ENCODE data around the gene MDM1.

Gene MDM1

GRCh38 chr12:68319988-68320623, 12.1 kb downstream of the MDM1 start:
- no peak for DNase-seq

- peak; percentile 22 for DNase-seq
These were observed 15.0 kb downstream of the MDM1 start for GRCh38 chr12:68317047-68317667.

- DNase-seq = no peak
These were observed 21.8 kb downstream of the MDM1 start for GRCh38 chr12:68310370-68310769.

GRCh38 chr12:68306564-68306963, 25.6 kb downstream of the MDM1 start:
- DNase-seq = no peak

DNA sequence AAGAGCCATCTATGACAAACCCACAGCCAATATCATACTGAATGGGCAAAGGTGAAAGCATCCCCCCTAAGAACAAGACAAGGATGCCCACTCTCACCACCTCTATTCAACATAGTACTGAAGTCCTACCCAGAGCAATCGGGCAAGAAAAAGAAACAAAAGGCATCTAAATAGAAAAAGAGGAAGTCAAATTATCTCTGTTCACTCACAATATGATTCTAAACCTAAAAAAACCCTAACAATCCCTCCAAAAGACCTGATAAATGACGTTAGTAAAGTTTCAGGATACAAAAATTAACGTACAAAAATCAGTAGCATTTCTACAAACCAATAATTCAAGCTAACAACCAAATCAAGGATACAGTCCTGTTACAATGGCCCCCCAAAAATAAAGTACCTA, 26.9 kb downstream of the MDM1 start:
- no peak for DNase-seq

DNA sequence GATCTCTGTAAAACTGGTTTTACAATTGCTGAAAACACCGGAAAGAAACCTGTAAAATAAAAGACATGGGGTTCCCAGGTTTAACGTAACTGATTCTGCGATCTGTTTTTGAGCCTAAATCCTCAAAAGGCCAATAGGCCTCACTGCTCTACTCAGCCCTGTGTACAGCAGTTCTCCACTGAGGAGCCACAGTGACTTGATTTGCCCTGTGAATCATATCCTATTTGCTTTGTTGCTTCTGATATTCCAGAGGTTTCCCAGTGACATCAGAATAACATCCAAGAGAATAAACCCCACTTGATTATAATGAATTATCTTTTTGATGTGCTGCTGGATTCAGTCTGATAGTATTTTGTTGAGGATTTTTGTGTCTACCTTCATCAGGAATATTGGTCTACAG, 27.5 kb downstream of the MDM1 start:
- DNase-seq = no peak

DNA sequence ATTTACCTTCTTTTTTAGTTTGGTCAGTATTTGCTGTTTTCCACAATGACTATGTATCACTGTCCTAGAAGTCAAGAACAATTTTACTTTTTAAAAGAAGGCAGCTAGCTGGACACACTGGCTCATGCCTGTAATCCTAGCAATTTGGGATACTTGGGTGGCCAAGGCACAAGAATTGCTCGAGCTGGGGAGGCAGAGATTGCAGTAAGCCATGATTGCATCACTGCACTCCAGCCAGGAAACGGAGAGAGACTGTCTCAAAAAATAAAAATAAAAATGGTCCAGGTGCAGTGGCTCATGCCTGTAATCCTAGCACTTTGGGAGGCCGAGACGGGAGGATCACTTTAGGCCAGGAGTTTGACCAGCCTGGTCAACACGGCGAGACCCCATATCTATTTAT, 28.3 kb downstream of the MDM1 start:
- DNase-seq = no peak

GRCh38 chr12:68297929-68298328, 34.2 kb downstream of the MDM1 start:
- no peak for DNase-seq

DNA sequence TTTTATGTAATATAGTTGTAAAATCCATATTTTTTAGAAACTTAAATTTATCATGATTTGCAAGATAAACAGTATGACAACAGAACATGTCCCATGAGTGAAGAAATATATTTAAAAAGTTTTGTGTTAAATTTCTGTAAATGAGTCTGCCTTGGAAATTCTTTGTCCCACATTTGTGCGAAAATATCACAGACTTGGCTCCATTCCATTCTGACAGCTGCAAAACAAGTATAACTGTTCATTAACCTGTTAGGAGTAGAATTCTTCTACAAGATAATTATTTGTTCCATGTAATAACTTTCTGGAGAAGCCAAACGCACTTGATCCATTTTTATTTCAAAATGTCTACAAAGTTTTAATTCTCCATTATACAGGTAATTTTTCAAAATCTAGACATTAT, 37.9 kb downstream of the MDM1 start:
- DNase-seq = no peak

GRCh38 chr12:68293347-68293746, 38.8 kb downstream of the MDM1 start:
- DNase-seq = no peak

DNA sequence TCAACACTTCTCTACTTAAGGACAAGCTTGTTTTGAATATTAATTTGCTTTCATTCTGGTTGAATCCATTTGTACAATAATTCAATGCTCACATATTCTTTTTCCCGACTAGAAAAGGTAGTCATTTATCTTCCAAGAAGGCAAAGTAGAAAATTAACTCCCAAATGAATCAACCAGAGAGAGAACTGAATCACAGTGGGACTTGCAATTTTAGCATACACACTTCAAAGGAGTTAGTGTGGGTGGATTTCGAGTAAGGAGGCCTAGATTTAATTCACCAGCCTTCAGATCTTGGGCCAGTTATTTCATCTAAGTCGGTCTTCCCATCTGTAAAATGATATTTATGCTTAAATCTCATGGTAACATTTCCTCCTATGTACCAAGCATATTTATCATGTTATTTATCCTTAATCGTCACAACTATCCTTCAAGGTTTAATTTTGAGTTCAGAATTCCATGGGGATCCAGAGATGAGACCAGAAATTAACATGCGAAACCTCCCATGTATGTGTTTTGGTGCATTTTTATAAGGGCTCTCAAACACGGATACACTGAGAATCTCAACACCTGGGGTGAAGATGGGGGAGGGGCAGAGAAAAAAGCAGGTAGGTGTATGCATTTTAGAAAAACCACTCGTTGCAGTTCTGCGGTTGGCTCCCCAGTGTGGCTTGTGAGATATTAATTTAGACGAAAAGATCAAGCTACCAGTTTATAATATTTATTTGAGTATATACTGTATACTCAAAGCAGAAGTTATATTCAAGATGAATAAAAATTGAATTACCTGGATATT, 39.8 kb downstream of the MDM1 start:
- DNase-seq = no peak

DNA sequence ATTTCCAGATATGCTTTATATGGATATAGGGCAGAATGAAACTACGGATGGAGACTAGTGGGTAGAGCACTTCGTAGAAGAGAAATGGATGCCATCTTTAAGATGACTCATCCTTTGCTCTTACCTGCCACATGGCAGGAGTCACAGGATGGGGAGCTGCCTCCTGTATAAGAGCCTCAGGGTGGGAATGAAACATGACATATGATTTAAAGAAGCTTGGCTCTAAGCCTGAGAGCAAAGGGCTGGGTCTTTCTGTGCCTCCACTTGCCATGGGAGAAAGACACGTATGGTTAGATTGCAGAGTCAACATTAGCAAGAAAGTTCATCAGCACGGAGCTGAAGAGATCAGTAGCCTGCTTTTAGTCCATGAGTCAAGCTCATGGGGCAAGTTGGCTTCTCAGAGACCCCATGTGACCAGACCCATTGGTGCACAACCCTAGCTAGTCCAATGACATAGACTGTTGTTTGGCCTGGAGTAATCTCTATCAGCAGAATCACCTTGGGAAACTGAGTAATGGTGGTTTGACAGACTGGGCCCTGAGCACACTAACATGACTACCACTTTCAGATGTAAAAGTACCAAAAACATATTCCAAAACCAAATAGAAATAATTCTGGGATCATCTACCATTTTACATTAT, 40.6 kb downstream of the MDM1 start:
- DNase-seq = no peak

DNA sequence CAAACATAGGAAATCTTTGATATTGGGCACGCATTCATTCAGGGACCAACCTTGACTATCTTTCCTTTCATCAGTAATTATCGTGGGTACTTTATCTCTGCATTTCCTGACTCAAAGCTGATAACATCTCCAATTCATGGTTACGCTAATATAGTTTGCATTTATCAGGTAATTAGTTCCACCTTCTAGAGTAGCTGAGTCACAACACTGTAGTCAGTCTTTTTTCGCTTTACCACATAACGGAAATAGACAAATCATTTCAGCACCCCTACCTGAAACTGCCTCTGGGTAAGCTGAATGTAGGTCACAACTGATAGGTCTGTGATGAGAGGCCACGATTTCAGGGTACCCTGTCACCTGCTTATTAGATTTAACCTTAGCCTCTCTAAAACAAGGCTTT, 42.0 kb downstream of the MDM1 start:
- DNase-seq = no peak

GRCh38 chr12:68287106-68287505, 45.1 kb downstream of the MDM1 start:
- peak; percentile 21 for DNase-seq

GRCh38 chr12:68286396-68286795, 45.8 kb downstream of the MDM1 start:
- DNase-seq = no peak

- no peak for DNase-seq
These were observed 46.6 kb downstream of the MDM1 start for GRCh38 chr12:68285541-68285940.

DNA sequence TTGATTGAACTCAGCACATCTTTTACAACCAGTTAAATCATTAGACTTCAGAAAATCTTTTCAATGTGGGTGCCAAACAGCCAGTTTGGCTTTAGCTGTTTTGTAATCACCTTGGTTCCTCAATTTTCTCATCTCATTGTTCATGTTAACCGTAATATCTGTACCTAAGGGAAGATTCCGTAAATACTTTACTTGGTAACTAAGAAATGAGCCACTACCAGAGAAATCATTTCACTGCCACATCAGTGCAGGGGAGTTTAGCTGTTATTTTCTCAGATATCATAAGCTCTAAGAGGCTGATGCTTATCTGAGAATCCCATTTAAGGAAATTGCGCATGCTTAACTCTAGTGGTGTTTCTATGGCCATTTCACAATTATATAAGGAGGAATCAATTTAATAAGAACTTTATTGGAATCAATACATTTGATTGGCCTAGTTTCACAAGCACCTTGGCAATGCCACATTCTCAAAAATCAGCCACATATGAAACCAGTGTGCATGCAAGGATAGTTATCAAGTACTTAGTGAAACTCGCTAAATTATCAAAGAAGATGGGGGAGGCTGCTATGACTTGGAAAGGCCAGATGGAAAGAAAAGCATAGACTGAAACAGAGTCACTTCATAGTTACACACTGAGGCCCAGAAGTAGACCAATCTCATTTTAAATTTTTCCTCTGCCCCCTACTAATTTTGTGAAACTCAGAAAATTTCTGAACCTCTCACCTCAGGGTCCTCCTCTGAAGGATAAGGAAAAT, 50.7 kb downstream of the MDM1 start:
- no peak for DNase-seq

DNA sequence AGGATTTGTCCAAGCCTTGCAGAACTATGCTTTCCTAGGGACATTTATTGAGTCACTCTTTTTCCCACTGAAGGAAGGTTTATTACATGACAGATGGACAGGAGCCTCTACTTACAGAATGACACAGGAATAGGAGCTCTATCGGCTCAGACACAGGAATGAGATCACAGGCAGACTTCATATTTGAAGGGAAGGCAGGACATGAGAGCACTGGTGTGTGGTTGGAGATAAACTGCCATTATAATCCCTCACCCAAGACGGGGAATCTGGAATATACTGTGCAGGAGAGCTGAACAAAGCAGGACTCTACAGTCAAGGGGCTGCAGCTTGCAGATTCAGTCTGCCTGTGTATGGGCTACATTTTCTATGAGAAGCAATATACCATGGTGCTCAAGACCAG, 51.9 kb downstream of the MDM1 start:
- no peak for DNase-seq

DNA sequence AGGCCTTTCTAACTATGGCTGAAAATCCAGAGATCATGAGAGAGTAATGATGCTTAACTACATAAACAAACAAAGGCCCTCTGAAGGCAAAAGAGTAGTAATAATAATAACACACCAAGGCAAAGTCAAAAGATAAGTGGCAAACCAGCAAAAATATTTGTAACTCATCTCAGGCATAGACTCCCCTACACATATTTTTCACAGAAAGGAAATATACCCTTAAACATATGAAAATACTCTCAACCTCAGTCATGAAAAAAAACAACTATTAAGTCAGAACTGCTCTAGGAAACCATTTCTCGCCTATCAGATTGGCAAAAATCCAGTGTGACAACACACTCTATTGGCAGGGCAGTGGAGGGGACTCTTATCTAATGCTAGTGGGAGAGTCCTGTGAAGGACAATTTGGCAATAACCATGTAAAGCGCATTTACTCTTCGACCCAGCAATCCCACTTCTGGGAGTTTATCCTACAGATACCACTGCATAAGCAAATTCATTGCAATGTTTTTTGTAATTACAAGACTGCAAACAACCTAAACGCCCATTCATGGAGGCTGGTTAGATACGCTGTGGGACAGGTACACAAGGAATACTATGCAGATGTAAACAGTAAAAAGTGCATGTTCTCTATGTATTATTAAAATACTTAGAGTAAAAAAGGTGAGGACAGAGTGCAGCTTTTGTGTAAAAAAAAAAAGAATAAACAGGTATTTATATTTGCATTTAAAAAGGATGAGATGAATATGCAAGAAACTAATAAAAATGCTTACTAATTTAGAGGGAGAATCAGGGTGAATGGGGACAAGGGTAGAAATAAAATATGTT, 52.7 kb downstream of the MDM1 start:
- DNase-seq = no peak

GRCh38 chr12:68276402-68276930, 55.7 kb downstream of the MDM1 start:
- peak; percentile 2 for DNase-seq

- no peak for DNase-seq
These were observed 59.4 kb downstream of the MDM1 start for GRCh38 chr12:68272732-68273131.

DNA sequence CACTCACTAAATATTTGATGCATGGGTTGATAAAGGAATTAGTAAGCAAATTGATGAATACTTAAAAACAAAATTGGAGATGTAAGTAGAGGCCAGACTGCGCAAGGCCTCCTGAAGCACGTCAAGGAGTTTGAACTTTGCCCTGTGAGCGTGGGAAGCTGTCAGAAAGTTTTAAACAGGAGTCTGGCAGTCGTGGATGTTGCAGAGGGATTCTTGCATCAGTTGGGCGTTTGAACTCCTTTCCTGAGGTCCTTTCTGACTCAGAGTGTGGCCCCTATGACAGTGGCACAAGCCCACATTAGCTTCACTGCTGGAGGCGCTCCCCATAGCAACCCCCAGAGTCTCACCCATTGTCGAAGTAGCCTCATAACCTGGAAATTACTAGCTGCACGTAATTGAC, 60.8 kb downstream of the MDM1 start:
- no peak for DNase-seq
